NCI-H1092 treated with DMSO at 0.1 percent for 48 hours (cell line): ENCODE results near the gene C9orf57.
"Not testable (repeated sequence)": the region's sequence is repeated elsewhere in the genome, so short reads cannot be mapped to it uniquely, and the experiment has no call there.

Source experiments
- DNase-seq: peaks from one replicate; lab custom pipeline; 2025; lab: John Stamatoyannopoulos, UW

Gene C9orf57, protein sequence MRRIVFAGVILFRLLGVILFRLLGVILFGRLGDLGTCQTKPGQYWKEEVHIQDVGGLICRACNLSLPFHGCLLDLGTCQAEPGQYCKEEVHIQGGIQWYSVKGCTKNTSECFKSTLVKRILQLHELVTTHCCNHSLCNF

GRCh38 chr9:72060513-72060912 is at the start of gene C9orf57:
Gene C9orf57, minus strand, starts transcription at chr9:72060613. Its CDS starts 1,282 bp downstream, at chr9:72059331.
- DNase-seq: no peak

DNA sequence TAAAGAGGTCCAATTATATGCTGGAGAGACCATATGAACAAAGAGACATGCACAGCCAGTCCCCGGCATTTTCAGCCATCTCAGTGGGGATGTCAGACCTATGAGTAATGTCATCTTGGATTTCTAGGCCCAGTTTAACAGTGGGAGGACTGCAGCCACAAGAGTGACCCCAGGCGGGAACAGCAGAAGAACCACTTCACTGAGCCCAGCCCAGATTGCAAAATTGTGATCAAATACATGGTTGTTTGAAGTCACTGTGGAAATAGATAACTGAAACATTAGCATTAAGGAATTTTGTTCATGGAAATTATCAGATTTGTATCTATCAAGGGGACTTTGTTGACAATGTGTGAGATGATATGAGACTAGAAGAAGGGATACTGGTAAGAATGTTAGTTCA is 42.1 kb upstream of the C9orf57 start:
- no peak for DNase-seq

DNA sequence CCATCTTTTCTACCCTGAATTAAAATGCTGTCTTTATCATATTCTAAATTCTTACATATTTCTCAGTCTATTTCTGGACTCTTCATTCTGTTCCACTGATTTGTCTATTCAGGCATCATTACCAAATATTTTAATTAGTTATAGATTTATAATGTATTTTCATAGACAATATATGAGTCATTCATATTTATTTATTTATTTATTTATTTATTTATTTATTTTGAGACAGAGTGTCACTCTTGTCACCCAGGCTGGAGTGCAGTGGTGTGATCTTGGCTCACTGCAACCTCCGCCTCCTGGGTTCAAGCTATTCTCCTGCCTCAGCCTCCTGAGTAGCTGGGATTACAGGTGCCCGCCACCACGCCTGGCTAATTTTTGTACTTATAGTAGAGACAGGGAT is 35.1 kb upstream of the C9orf57 start:
- DNase-seq: not testable (repeated sequence)

DNA sequence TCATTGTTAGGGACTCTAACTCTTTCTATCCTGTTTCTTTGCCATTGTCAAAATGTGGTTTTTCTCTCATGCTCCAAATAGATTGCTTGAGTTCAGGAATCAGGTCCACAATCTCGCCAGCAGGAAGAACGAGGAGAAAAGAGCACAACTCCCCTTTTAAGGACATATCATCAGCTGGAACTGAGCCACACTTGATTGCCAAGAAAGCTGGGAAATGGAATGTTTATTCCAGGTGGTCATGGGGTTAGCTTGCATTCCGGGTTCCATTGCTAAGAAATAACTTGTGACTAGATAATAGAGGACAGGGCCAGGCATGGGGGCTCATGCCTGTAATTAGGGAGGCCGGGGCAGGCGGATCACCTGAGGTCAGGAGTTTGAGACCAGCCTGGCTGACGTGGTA is 32.4 kb upstream of the C9orf57 start:
- no peak for DNase-seq

DNA sequence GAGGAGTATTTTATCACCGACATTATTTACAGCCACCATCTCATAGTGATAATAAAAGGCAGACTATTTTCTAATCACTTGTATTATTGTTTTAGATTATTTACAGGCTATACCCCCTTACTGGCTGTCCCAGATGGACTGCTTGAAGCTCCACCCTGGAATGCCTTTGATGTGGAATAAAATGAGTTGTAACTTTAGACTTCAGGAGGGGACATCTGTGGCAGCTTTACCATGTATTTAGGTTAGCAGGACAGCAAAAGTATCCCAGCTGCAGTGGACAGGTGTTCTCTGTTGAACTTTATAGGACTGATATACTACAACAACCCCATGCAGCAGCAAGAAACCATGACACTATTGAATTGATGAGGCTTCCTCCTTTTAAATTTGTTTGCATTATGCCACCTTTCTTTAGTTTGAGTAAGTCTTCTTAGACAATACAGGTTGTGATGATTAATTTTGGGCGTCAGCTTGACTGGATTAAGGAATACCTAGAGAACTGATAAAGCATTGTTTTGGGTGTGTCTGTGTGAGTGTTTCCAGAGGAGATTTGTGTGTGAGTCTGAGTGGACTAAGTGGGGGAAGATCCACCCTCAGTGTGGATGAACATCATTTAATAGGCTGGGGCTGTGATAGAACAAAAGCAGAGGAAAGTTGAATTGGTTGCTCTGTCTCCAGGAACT is 29.2 kb upstream of the C9orf57 start:
- DNase-seq: no peak

DNA sequence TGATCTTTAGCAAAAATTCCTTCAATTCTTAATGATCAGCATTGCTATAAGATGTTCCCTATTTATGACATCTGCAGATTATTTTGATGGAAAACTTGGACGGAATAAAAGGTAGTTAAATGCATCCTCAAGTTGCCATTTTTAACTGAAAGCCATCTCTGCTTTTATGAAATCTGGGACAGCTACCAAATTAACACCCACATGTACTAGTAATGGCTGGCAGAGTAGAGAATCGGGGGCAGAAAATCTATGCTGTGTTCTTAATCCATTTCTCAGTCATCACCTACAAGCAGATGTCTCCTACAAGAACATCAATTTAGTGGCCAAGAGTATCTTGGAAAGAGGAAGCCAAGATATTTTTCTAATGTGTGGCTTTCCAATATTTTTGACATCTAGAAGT is 22.1 kb upstream of the C9orf57 start:
- DNase-seq: no peak

DNA sequence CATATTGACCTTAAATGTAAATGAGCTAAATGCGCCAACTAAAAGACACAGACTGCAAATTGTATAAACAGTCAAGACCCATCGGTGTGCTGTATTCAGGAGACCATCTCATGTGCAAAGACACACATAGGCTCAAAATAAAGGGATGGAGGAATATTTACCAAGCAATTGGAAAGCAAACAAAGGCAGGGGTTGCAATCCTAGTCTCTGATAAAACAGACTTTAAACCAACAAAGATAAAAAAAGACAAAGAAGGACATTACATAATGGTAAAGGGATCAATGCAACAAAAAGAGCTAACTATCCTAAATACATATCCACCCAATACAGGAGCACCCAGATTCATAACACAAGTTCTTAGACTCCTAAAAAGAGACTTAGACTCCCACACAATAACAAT is 14.3 kb upstream of the C9orf57 start:
- DNase-seq: not testable (repeated sequence)

- DNase-seq: no peak
These were observed 4.7 kb upstream of the C9orf57 start for GRCh38 chr9:72065076-72065475.

DNA sequence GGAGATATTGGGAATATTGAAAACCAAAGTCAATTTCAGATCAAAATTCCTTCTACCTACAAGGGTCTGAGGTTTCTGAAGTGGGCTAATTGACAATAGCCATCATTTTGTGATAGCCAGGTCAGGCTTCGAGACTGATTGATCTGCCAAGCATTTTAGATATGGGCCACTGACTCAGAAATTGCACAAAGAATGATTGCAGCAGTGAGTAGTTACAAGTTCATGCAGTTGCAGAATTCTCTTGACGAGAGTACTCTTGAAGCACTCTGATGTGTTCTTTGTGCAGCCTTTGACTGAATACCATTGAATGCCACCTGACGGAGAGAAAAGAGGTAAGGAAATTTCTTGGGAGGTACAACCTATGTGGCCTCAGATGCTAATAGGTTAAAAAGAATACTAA is 8.3 kb downstream of the C9orf57 start:
- no peak for DNase-seq

DNA sequence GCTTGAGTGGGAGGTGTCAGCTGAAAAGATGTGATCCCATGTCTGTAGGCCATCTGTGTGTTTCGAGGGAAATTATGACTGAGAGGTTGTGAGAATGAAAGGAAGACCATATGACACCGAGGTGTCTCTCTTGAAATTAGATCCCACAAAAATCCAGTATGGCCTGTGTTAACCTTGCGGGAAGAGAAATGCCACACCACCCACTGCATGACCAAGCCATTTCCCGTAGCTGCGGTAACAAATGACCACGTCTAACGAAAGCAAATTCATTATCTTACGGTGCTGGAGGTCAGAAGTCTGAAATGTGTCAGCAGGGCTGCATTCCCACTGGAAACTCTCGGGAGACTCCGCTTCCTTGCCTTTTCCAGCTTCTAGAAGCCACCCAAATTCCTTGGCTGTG is 11.6 kb downstream of the C9orf57 start:
- DNase-seq: no peak

DNA sequence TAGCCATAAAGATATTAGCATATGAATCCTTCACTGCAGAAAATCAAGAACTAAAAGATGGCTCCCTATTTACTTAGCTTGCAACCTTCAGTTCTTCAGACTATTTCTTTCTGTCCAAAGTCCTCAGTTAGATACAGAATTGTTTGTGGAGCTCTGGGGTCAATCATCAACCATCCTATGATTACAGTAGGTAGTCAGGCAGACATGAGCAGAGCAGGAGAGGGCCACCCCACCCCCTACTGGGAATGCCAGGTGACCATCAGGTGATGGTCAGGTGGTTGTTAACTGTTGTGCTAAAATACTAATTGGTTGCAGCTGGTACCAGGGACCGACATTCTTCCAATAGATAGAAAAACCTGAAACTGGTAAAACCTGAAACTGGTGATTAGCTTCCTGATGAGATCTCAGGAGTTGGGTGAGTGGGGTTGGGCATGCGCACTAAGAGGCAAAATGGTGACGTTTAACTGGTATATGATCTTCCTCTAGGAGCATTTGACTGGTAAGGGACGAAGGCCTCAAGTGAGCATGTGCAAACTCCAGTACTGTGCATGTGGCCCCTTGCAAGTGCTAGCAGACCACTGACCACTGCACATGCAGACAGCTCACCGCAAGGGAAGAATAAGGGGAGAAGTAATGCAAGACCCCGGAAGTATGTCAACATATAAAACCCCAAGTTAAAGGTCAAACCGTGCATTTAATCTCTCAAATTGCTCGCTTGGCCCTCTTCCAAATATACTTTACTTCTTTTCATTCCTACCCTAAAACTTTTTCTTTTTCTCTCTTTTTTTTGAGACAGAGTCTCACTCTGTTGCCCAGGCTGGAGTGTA is 13.6 kb downstream of the C9orf57 start:
- no peak for DNase-seq

DNA sequence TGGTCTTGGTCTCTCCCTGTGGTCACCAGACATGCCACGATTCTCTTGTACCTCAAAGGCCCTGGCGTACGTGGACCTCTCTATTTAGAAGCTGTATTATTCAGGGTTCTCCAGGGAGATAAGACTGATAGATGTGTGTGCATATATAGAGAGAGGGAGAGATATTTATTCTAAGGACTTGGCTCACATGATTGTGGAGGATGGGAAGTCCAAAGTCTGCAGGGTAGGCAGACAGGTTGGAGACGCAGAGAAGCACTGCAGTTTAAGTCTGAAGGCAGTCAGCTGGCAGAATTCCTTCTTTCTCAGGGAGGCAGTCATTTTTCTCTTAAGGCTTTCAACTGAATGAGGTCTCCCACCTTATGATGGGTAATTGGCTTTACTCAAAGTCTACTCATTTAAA is 16.3 kb downstream of the C9orf57 start:
- no peak for DNase-seq

DNA sequence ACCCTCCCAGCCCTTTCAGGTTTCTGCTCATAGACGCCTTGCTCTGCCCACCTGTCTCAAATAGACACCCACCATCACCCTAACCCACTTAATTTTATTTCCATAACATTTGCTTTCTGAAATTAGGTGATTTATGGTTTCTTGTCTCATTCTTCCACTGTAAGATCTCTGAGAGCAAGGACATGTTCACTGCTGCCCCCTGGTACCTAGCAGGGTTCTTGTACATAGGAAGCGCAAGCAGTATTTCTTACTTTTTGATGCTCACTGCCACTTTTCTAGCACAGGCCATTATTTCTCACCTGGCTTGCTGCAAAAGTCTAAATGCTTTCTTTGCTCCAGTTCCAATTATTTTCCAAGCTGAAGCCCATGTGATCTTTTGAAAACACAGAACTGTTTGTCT is 16.8 kb downstream of the C9orf57 start:
- DNase-seq: no peak

GRCh38 chr9:72042928-72043327 is 17.5 kb downstream of the C9orf57 start:
- DNase-seq: no peak

GRCh38 chr9:72041775-72042194 is 18.6 kb downstream of the C9orf57 start:
- no peak for DNase-seq

- no peak for DNase-seq
These were observed 19.0 kb downstream of the C9orf57 start for GRCh38 chr9:72041369-72041768.

GRCh38 chr9:72039532-72039931 is 20.9 kb downstream of the C9orf57 start:
- DNase-seq: no peak

- peak; percentile 60 for DNase-seq
These were observed 21.5 kb downstream of the C9orf57 start for GRCh38 chr9:72038890-72039410.

GRCh38 chr9:72038408-72038807 is 22.0 kb downstream of the C9orf57 start:
- no peak for DNase-seq

DNA sequence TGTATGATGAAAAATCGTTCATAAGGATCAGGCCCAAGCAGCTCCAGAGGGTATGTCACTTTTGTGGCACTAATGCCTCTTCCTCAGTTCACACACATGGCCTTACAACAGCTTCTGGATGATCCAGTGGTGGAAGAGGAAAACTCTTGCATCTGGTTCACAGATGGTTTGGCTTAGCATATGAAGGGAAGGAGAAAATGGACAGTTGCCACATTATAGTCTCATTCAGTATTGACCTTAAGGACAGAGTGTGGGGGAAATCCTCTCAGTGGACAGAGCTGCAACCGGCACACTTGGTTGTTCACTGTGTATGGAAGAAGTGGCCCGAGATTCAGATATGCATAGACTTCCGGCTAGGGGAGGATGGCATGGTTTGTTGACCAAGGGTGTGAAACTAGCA is 22.8 kb downstream of the C9orf57 start:
- DNase-seq: no peak

GRCh38 chr9:72030767-72031166 is 29.6 kb downstream of the C9orf57 start:
- DNase-seq: no peak

DNA sequence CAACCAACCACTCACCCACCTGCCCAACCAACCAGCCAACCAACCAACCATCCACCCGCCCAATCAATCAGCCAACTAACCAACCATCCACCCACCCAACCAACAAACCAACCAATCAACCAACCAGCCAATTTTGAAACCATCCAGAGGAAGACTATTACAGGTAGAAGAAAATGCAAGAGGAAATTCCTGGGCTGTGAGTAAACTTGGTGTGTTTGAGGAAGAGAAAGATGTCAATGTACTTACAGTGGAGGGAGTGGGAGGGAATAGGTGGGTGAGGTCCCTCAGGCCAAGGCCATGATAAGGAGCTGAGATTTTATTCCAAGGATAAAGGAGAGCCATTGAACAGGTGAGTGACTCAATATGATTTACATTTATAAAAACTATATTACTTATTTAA is 30.4 kb downstream of the C9orf57 start:
- DNase-seq: no peak

DNA sequence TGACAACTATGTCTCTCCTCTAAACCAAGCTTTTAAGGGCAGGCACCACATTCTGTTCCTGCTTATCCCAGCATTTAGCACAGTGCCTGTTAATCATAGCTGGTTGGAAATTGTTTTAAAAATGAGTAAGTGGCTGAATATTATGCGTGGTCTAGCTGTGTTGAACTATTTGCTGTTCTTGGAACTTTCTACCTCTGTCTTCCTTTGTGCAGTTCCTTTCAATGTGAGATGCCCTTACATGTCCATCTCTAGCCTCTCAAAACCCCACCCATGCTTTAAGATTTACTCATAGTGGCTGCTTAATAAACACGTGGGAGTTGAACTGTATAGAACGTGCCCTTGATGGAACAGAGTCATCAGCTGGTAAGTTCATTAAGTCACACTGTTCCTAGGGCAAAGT is 34.5 kb downstream of the C9orf57 start:
- DNase-seq: no peak
